Naive thymus-derived CD8-positive, alpha-beta T cell (primary cell): ENCODE measurements around the gene TRAK2. TPM values are rescaled to one million over a fixed set of nuclear protein-coding genes. Genes with fewer than 3 reads are reported as not detected.
A peak's percentile ranks its signal among the peaks of the same experiment; 100 is the strongest.
"Not testable (repeated sequence)": the region's sequence is repeated elsewhere in the genome, so short reads cannot be mapped to it uniquely, and the experiment has no call there.

Experiments used
- ATAC-seq, 2 donors: fragments of 150-1000 bp; cut with Tn5 transposase in 1 of 2; sonication (Bioruptor Pico), chemical (Tn5 transposase) in 1 of 2; 1 replicate in 1 of 2; 2 replicates in 1 of 2; pipeline ENCODE4 v1.10.0; 2021; ENCODE audit warnings: mild to moderate bottlenecking in 2 of 2, moderate library complexity in 2 of 2
- POLR2A ChIA-PET: fragments of 350-600 bp; sonication (Branson Sonifier 250); formaldehyde crosslinking; loops from one replicate; lab custom pipeline; 2021; ENCODE audit warnings: antibody characterized with exemption; lab: Charles Lee
- DNase-seq, 10 donors: peaks; one replicate each; pipeline versions ENCODE4 v3.0.0 to v3.0.0-alpha.2; 2020 to 2022
- H3K27ac Mint-ChIP-seq, 10 donors: one replicate each; pipeline ENCODE4 v1.8.0; 2020 to 2022; ENCODE audit warnings: mild to moderate bottlenecking in 10 of 10, mixed read lengths in 10 of 10, moderate library complexity in 4 of 10, inconsistent platforms in 1 of 10
- H3K27me3 Mint-ChIP-seq, 5 donors: one replicate each; pipeline ENCODE4 v1.8.0; 2021 to 2022; ENCODE audit warnings: mixed read lengths in 5 of 5
- H3K36me3 Mint-ChIP-seq, 3 donors: one replicate each; pipeline ENCODE4 v1.8.0; 2020 to 2022; ENCODE audit warnings: mixed read lengths in 3 of 3, mild to moderate bottlenecking in 2 of 3, inconsistent platforms in 1 of 3
- H3K4me1 Mint-ChIP-seq, 4 donors: one replicate each; pipeline ENCODE4 v1.8.0; 2021 to 2022; ENCODE audit warnings: mixed read lengths in 4 of 4
- H3K4me3 Mint-ChIP-seq, 10 donors: one replicate each; pipeline ENCODE4 v1.8.0; 2020 to 2022; ENCODE audit warnings: mild to moderate bottlenecking in 10 of 10, mixed read lengths in 10 of 10, moderate library complexity in 6 of 10, inconsistent platforms in 1 of 10
- H3K9me3 Mint-ChIP-seq, 9 donors: one replicate each; pipeline ENCODE4 v1.8.0; 2020 to 2022; ENCODE audit warnings: mixed read lengths in 9 of 9, mild to moderate bottlenecking in 3 of 9, inconsistent platforms in 1 of 9, moderate library complexity in 1 of 9
- polyA plus RNA-seq, 3 donors: library from polyadenylated mRNA; unstranded; fragments of 300-500 nt; fragmentation: Illumina TruSeq; gene quantifications; one replicate each; pipeline ENCODE4 v1.2.3, GENCODE V29; 2021
- total RNA-seq, 8 experiments: library from RNA in 2 of 8; stranded (reverse) in 2 of 8; gene quantifications; one replicate each; pipeline ENCODE4 v1.2.3 and lab custom pipeline; 2021 to 2026

The TRAK2 gene
- total and polyA plus RNA-seq, 5 experiments from 2014 or later, result 20.9 to 37.9 (median 30.7) TPM

DNA sequence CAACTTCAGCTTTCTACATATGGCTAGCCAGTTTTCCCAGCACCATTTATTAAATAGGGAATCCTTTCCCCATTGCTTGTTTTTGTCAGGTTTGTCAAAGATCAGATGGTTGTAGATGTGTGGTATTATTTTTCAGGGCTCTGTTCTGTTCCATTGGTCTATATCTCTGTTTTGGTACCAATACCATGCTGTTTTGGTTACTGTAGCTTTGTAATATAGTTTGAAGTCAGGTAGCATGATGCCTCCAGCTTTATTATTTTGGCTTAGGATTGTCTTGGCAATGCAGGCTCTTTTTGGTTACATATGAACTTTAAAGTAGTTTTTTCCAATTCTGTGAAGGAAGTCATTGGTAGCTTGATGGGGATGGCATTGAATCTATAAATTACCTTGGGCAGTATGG lies 22.9 kb downstream of the TRAK2 start:
- H3K27me3 Mint-ChIP-seq, H3K9me3 Mint-ChIP-seq, H3K36me3 Mint-ChIP-seq, DNase-seq, ATAC-seq, H3K4me3 Mint-ChIP-seq, POLR2A ChIA-PET: not testable (repeated sequence)
- peaks cover 13 to 51% (median 40%) of the 10 kb centered on the region in 4 donors for H3K4me1 Mint-ChIP-seq
- peak overlapping the region in 3 of 10 donors; percentile 4 to 46 (median 43) for H3K27ac Mint-ChIP-seq

DNA sequence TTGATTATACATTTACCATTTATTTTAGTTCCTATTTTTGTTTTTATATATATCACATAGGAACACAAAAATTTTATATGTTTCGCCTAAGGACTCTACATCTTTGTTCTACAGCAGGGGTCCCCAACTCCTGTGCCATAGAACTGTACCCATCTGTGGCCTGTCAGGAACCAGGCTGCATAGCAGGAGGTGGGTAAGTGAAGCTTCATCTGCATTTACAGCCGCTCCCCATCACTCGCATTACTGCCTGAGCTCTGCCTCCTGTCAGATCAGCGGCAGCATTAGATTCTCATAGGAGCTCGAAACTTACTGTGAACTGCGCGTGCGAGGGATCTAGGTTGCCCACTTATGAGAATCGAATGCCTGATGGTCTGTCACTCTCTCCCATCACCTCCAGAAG lies 25.3 kb downstream of the TRAK2 start:
- Mint-ChIP-seq H3K4me1 (peaks cover 14 to 51% (median 41%) of the 10 kb centered on the region in 4 donors), H3K4me3 (no peak overlapping the region), H3K36me3 (peaks cover 0 to 7% (median 0%) of the 10 kb centered on the region in 3 donors), H3K27ac (peak overlapping the region in 6 of 10 donors; percentile 10 to 77 (median 26)), H3K9me3 (peaks cover 0 to 4% (median 0%) of the 10 kb centered on the region in 9 donors), H3K27me3 (no peaks in the 10 kb centered on the region)
- POLR2A ChIA-PET, result no interaction called here
- DNase-seq, result no peak
- no peak for ATAC-seq

DNA sequence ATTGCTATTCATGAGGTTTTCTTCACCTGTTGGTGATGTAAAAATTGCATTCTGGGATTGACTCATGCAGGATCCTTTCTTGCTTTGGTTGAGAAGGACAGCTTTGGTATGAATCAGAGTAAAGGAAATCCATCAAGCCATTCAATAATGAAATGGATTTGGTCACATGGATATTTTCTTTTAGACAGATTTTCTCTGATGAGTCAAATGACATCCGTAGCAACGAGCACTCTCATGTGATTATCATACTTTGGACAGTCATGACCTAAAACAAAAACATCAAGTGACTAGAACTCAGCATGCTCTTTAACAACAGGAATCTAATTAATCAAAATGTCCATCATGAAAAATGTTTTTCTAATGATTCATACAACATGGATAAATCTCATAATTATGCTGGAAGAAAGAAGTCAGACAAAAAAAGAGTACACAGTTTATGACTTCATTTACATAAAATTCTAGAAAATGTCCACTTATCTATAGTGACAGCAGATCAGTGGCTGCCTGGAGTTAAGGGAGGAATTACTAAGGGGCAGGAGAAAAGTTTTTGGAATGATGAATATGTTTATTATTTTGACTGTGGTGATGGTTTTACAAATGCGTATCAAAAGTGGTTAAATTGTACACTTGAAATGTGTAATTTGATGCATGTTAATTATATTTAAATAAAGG lies 30.7 kb downstream of the TRAK2 start:
- H3K9me3 Mint-ChIP-seq, result no peaks in the 10 kb centered on the region
- H3K36me3 Mint-ChIP-seq, result peaks cover 0 to 18% (median 5%) of the 10 kb centered on the region in 3 donors
- DNase-seq, result no peak
- ATAC-seq, result peak in 1 of 2 donors; percentile 4
- H3K4me1 Mint-ChIP-seq, result peaks cover 19 to 69% (median 52%) of the 10 kb centered on the region in 4 donors
- POLR2A ChIA-PET, result no interaction called here
- H3K27ac Mint-ChIP-seq, result peak overlapping the region in 6 of 10 donors; percentile 49 to 89 (median 80)
- peak overlapping the region in 2 of 10 donors; percentile 3 to 43 for H3K4me3 Mint-ChIP-seq
- H3K27me3 Mint-ChIP-seq, result no peaks in the 10 kb centered on the region

DNA sequence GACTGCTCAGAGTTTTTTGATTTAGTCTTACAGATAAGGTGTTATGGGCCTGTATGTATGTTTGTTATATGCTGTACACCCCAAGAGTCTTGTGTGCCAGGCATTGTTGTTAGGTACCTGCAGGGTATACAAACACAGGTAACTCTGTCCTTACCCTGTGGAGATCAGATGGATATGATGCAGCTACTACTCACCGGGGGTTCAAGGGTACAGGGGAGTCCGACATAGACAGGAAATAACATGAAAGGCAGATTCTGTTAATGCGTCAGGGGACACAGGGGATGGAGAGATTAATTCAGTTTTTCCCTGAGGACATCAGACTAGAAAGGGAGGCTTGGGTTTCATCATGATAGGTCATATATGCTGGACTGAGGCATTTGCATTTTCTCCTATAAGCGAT lies 31.3 kb downstream of the TRAK2 start:
- DNase-seq (no peak), ATAC-seq (peak; percentile 29 to 76)
- H3K27me3 Mint-ChIP-seq, result no peaks in the 10 kb centered on the region
- no peaks in the 10 kb centered on the region for H3K9me3 Mint-ChIP-seq
- peak overlapping the region; percentile 57 to 94 (median 82) for H3K27ac Mint-ChIP-seq
- peaks cover 19 to 67% (median 52%) of the 10 kb centered on the region in 4 donors for H3K4me1 Mint-ChIP-seq
- POLR2A ChIA-PET, result no interaction called here
- peaks cover 0 to 18% (median 5%) of the 10 kb centered on the region in 3 donors for H3K36me3 Mint-ChIP-seq
- H3K4me3 Mint-ChIP-seq, result peak overlapping the region in 3 of 10 donors; percentile 19 to 46 (median 43)

DNA sequence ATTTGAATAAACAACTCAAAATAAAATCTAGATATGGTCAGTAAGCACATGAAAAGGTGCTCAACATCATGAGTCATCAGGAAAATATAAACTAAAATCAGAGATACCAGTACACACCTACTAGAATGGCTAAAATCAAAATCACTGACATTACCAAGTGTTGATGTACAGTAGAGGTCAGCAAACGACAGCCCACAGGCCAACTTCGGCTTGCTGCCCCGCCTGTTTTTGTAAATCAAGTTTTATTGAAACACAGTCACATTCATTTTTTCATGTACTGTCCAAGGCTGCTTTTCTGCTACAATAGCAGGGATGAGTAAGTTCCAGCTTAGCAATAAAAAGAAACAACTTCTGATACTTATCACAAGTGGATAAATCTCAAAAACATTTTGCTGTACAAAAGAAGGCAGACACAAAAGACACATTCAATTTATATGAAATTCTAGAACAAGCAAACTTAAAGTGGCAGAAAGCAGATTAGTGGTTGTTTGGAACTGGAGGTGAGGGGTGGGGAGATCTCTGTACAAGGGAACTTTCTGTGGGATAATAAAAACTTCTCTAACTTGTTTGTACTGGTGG lies 32.1 kb downstream of the TRAK2 start:
- H3K27ac Mint-ChIP-seq, result peak overlapping the region; percentile 9 to 94 (median 84)

DNA sequence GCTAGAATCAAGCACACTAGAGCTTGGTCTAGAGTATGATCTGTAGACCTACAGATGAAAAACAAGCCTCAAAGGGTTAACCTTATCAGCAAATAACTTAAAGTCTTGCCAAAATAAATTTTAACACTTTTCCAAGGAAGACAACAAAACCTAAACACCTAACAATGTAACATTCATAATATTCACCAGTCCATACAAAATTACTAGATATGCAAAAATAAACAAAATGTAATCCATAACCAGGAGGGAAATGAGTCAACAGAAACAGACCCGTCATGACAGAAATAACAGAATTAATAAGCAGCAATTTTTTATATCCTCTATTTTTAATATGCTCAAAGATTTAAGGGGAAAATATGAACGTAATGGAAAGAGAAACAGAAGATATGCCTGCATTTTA lies 36.1 kb downstream of the TRAK2 start:
- no peaks in the 10 kb centered on the region for H3K27me3 Mint-ChIP-seq
- peaks cover 0 to 2% (median 0%) of the 10 kb centered on the region in 9 donors for H3K9me3 Mint-ChIP-seq
- no peak overlapping the region for H3K27ac Mint-ChIP-seq
- ATAC-seq, result no peak
- POLR2A ChIA-PET, result interaction anchor here (1.3 to 2.3 kb wide), 2 partner anchors 26 to 36 kb away, joined by 4 to 12 read pairs; partner anchors contain the start of genes STRADB and TRAK2
- no peak overlapping the region for H3K4me3 Mint-ChIP-seq
- peaks cover 14 to 41% (median 26%) of the 10 kb centered on the region in 4 donors for H3K4me1 Mint-ChIP-seq
- DNase-seq, result no peak
- peaks cover 0 to 21% (median 14%) of the 10 kb centered on the region in 3 donors for H3K36me3 Mint-ChIP-seq

More for the DNA sequence above, 32.1 kb downstream of the TRAK2 start:
- Mint-ChIP-seq H3K27me3 (no peaks in the 10 kb centered on the region), H3K4me3 (peak overlapping the region in 1 of 10 donors; percentile 5), H3K9me3 (no peaks in the 10 kb centered on the region), H3K36me3 (peaks cover 0 to 18% (median 5%) of the 10 kb centered on the region in 3 donors), H3K4me1 (peaks cover 19 to 63% (median 49%) of the 10 kb centered on the region in 4 donors)
- POLR2A ChIA-PET, result no interaction called here
- no peak for DNase-seq
- ATAC-seq, result no peak

DNA sequence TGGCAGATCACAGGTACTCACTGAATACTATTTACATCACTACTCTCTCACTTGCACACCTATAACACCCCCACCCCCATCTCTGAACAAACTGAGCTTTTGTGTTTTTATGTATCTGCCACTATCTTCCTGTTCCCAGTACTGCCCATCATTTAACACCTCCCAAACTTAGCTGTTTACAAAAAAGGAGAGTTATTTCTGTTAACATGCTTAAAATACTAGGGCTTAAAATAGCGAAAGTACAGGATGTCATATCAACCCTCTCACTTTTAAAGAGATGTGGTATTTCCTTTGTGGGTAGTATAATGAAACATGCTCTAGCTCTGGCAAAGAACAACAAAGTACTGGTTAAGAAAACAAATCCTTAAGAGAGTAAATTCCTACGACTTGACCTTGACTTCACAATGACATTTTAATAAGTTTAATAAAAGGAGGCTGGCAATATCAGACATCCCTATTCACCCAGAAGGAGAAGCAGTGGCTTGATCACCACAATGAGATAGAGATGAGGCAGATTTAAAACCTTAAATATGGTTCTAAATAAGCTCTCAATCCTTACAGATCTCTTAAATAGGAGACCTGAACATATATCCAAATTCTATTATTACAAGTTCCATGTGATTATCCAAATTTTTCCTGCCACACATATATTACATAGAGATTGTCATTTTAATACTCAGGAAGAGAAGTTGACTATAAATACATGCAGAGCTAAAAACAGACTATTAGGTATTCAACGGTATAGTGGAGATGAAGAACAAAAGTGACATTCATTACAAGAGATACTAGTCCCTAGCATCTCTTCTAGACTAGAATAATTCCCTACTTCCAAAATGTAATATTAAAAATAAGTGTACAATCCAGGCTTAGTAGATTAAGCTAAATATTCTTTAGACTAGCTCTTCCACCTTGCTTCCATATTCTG lies 36.9 kb downstream of the TRAK2 start:
- no peaks in the 10 kb centered on the region for H3K27me3 Mint-ChIP-seq
- peak in 3 of 10 donors; percentile 21 to 40 (median 39) for DNase-seq
- no peak overlapping the region for H3K4me3 Mint-ChIP-seq
- peak; percentile 85 to 86 for ATAC-seq
- peaks cover 11 to 33% (median 21%) of the 10 kb centered on the region in 4 donors for H3K4me1 Mint-ChIP-seq
- H3K36me3 Mint-ChIP-seq, result peaks cover 0 to 16% (median 14%) of the 10 kb centered on the region in 3 donors
- H3K27ac Mint-ChIP-seq, result no peak overlapping the region
- POLR2A ChIA-PET, result interaction anchor here (1.3 to 2.3 kb wide), 4 partner anchors 26 to 41 kb away, joined by 4 to 12 read pairs (median 4); partner anchors contain the start of genes STRADB and TRAK2
- peaks cover 0 to 2% (median 0%) of the 10 kb centered on the region in 9 donors for H3K9me3 Mint-ChIP-seq

DNA sequence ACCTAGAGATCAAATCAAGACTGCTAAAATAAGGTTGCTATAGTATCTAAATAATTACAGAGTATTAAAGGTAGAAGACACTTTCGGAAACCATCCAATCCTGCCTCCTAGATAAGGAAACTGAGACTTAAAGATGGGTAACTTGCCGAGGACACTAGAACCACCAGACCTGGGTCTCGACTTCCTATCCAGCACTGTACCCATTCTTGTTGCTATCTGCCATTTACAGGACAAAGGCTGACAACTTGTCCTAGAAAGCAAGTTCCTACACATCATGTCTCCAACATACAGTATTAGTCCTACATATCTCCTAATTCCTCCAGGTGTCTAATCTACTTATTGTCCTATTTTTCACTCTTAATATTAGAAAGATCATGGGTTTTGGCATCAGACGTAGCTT lies 37.7 kb downstream of the TRAK2 start:
- Mint-ChIP-seq H3K36me3 (peaks cover 0 to 10% (median 8%) of the 10 kb centered on the region in 3 donors), H3K27me3 (no peaks in the 10 kb centered on the region), H3K4me1 (peaks cover 7 to 25% (median 15%) of the 10 kb centered on the region in 4 donors), H3K27ac (no peak overlapping the region), H3K4me3 (no peak overlapping the region), H3K9me3 (peaks cover 0 to 2% (median 0%) of the 10 kb centered on the region in 9 donors)
- ATAC-seq (peak in 1 of 2 donors; percentile 12), DNase-seq (no peak)
- POLR2A ChIA-PET, result interaction anchor here (1.3 to 2.3 kb wide), 3 partner anchors 35 to 42 kb away, joined by 4 to 12 read pairs (median 4); partner anchors contain the start of genes STRADB and TRAK2

DNA sequence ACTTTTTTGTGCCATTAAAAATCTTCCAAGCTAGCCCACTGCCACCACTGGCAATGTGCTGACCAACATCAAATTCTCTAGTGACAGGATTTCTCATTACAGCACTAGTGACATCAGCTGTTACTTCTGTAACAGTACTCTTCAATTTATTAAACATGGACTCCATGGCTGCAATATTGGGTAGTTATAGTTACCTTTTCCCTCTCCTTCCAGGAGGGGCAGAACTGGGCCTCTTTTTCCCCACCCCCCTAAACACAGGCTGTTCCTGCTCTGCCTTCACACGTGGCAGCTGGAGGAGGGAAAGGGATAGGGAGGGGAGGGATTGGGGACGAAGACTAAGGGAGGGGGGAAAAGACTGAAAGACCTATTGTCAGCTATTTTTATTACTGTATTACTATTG lies 38.1 kb downstream of the TRAK2 start:
- Mint-ChIP-seq H3K36me3 (peaks cover 0 to 10% (median 8%) of the 10 kb centered on the region in 3 donors), H3K27ac (peak overlapping the region in 1 of 10 donors; percentile 53), H3K27me3 (no peaks in the 10 kb centered on the region), H3K4me3 (peak overlapping the region in 2 of 10 donors; percentile 4 to 19), H3K9me3 (peaks cover 0 to 2% (median 0%) of the 10 kb centered on the region in 9 donors), H3K4me1 (peaks cover 7 to 26% (median 13%) of the 10 kb centered on the region in 4 donors)
- POLR2A ChIA-PET, result interaction anchor here (0.5 to 2.3 kb wide), 3 partner anchors 36 to 42 kb away, joined by 4 to 12 read pairs (median 5); partner anchors contain the start of genes STRADB and TRAK2
- ATAC-seq, result no peak
- no peak for DNase-seq

DNA sequence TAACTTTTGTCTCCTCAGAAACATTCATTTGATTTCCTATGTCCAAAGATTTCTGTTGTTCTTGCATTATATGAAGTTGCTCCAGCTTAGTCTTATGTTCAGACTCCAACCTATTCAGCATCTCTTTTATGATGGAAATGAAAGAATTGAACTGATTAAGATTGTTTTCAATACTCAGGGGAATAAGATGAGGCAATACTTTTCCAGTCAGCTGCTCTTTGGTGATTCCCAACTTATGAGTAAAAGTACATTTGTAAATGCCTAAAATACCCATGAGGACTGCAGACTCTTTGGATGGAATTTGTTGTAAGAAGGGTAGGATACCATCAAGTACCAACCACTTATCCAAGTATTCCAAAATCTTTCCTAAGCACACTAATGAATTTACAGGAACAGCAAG lies 39.8 kb downstream of the TRAK2 start:
- peaks cover 0 to 15% (median 10%) of the 10 kb centered on the region in 3 donors for H3K36me3 Mint-ChIP-seq

DNA sequence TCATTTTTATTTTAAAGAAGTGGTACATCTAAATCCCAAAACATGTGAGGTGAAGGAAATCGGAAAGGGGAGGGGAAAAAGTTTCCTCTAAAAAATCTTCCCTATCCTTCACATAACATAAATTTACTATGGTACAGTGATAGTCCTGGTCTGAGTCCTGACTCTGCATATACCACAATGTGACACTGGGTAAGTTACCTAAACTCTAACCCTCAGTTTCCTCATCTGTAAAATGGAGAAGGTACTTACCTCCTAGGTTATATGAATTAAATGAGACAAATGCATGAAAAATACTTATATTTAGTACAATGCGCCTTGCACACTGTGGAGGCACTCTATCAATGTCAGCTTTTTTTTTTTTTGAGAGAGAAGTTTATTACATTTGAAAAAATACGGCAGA lies 42.3 kb downstream of the TRAK2 start:
- Mint-ChIP-seq H3K9me3 (peaks cover 0 to 2% (median 0%) of the 10 kb centered on the region in 9 donors), H3K36me3 (peaks cover 0 to 33% (median 24%) of the 10 kb centered on the region in 3 donors), H3K4me1 (peaks cover 16 to 49% (median 38%) of the 10 kb centered on the region in 4 donors), H3K27ac (no peak overlapping the region), H3K4me3 (no peak overlapping the region), H3K27me3 (no peaks in the 10 kb centered on the region)
- ATAC-seq, result no peak
- POLR2A ChIA-PET, result no interaction called here
- DNase-seq, result no peak

More for the DNA sequence above, 39.8 kb downstream of the TRAK2 start:
- no peak for ATAC-seq
- H3K27ac Mint-ChIP-seq, result peak overlapping the region in 3 of 10 donors; percentile 15 to 53 (median 37)
- no peaks in the 10 kb centered on the region for H3K27me3 Mint-ChIP-seq
- peaks cover 11 to 36% (median 17%) of the 10 kb centered on the region in 4 donors for H3K4me1 Mint-ChIP-seq
- POLR2A ChIA-PET, result no interaction called here
- peaks cover 0 to 2% (median 0%) of the 10 kb centered on the region in 9 donors for H3K9me3 Mint-ChIP-seq
- H3K4me3 Mint-ChIP-seq, result peak overlapping the region in 1 of 10 donors; percentile 22
- DNase-seq, result no peak
